NCI-H2196 (cell line): ENCODE data around the gene SLC16A6.
"Not testable (repeated sequence)": the region's sequence is repeated elsewhere in the genome, so short reads cannot be mapped to it uniquely, and the experiment has no call there.

Source experiments
- DNase-seq: peaks from one replicate; lab custom pipeline; 2025; ENCODE audit not compliant: unreplicated experiment; lab: John Stamatoyannopoulos, UW

The SLC16A6 gene

GRCh38 chr17:68314916-68315535 lies 24.1 kb upstream of the SLC16A6 start:
- no peak for DNase-seq

GRCh38 chr17:68310152-68310551 lies 19.2 kb upstream of the SLC16A6 start:
- DNase-seq: no peak

- DNase-seq: not testable (repeated sequence)
Observed at GRCh38 chr17:68309066-68309670, 18.2 kb upstream of the SLC16A6 start.

- not testable (repeated sequence) for DNase-seq
Observed at GRCh38 chr17:68308486-68308885, 17.6 kb upstream of the SLC16A6 start.

GRCh38 chr17:68307443-68307842 lies 16.5 kb upstream of the SLC16A6 start:
- DNase-seq: no peak

- DNase-seq: no peak
Observed at GRCh38 chr17:68306819-68307218, 15.9 kb upstream of the SLC16A6 start.

- DNase-seq: no peak
Observed at GRCh38 chr17:68305142-68305541, 14.2 kb upstream of the SLC16A6 start.

GRCh38 chr17:68304706-68305105 lies 13.8 kb upstream of the SLC16A6 start:
- no peak for DNase-seq

GRCh38 chr17:68302666-68303065 lies 11.7 kb upstream of the SLC16A6 start:
- no peak for DNase-seq

- peak; percentile 42 for DNase-seq
Observed at GRCh38 chr17:68302066-68302564, 11.2 kb upstream of the SLC16A6 start.

- peak; percentile 79 for DNase-seq
Observed at GRCh38 chr17:68301438-68301959, 10.6 kb upstream of the SLC16A6 start.

- no peak for DNase-seq
Observed at GRCh38 chr17:68299817-68300216, 8.9 kb upstream of the SLC16A6 start.

- no peak for DNase-seq
Observed at GRCh38 chr17:68298601-68299000, 7.7 kb upstream of the SLC16A6 start.

- DNase-seq: no peak
Observed at GRCh38 chr17:68297195-68297594, 6.3 kb upstream of the SLC16A6 start.

GRCh38 chr17:68296217-68297191 lies 5.6 kb upstream of the SLC16A6 start:
- no peak for DNase-seq

- DNase-seq: no peak
Observed at GRCh38 chr17:68295086-68295485, 4.2 kb upstream of the SLC16A6 start.

GRCh38 chr17:68294617-68295016 lies 3.7 kb upstream of the SLC16A6 start:
- no peak for DNase-seq

GRCh38 chr17:68294196-68294555 lies 3.2 kb upstream of the SLC16A6 start:
- no peak for DNase-seq

GRCh38 chr17:68293490-68294195 lies 2.7 kb upstream of the SLC16A6 start:
- DNase-seq: no peak

GRCh38 chr17:68292689-68293040 lies 1.7 kb upstream of the SLC16A6 start:
- DNase-seq: no peak
